Measurements from ENCODE around the gene NEMP2. TPM values are rescaled to one million over a fixed set of nuclear protein-coding genes. Genes with fewer than 3 reads are reported as not detected.

NEMP2 gene
- total and polyA plus RNA-seq, 5 experiments from 2014 or later: 10.0 to 23.4 (median 13.4) TPM

- H3K27ac Mint-ChIP-seq: no peak overlapping the region
- no peaks in the 10 kb centered on the region for H3K27me3 Mint-ChIP-seq
- H3K36me3 Mint-ChIP-seq: peaks cover 0 to 2% (median under 1%) of the 10 kb centered on the region in 3 donors
- no peaks in the 10 kb centered on the region for H3K9me3 Mint-ChIP-seq
- POLR2A ChIA-PET: interaction anchor here (1.0 to 2.4 kb wide), 2 partner anchors 16 to 143 kb away, joined by 3 to 8 read pairs; partner anchors contain the start of gene NEMP2
- peaks cover 6 to 11% (median 9%) of the 10 kb centered on the region in 4 donors for H3K4me1 Mint-ChIP-seq
- no peak overlapping the region for H3K4me3 Mint-ChIP-seq
- no peak for ATAC-seq
- DNase-seq: no peak
These were observed 15.6 kb upstream of the NEMP2 start for GRCh38 chr2:190550137-190550536.

- POLR2A ChIA-PET: no interaction called here
- no peak overlapping the region for H3K4me3 Mint-ChIP-seq
- H3K4me1 Mint-ChIP-seq: peaks cover 6 to 11% (median 9%) of the 10 kb centered on the region in 4 donors
- peaks cover 0 to 3% (median 2%) of the 10 kb centered on the region in 3 donors for H3K36me3 Mint-ChIP-seq
- peak overlapping the region in 1 of 10 donors; percentile 10 for H3K27ac Mint-ChIP-seq
- H3K9me3 Mint-ChIP-seq: peaks cover 0 to 6% (median 2%) of the 10 kb centered on the region in 9 donors
- H3K27me3 Mint-ChIP-seq: no peaks in the 10 kb centered on the region
- ATAC-seq (no peak), DNase-seq (no peak)
These were observed 13.4 kb upstream of the NEMP2 start for GRCh38 chr2:190547886-190548285.

- POLR2A ChIA-PET: interaction anchor here (1.0 kb wide), 1 partner anchor 12 kb away, joined by 3 read pairs; the partner anchor contains the start of gene NEMP2
- peaks cover 2 to 5% (median 4%) of the 10 kb centered on the region in 4 donors for H3K4me1 Mint-ChIP-seq
- no peak overlapping the region for H3K4me3 Mint-ChIP-seq
- H3K9me3 Mint-ChIP-seq: peaks cover 2 to 16% (median 13%) of the 10 kb centered on the region in 9 donors
- ATAC-seq (no peak), DNase-seq (no peak)
- no peak overlapping the region for H3K27ac Mint-ChIP-seq
- no peaks in the 10 kb centered on the region for H3K27me3 Mint-ChIP-seq
- peaks cover 2 to 14% (median 12%) of the 10 kb centered on the region in 3 donors for H3K36me3 Mint-ChIP-seq
These were observed 12.2 kb upstream of the NEMP2 start for GRCh38 chr2:190546734-190547133.

- peaks cover 9 to 22% (median 22%) of the 10 kb centered on the region in 3 donors for H3K36me3 Mint-ChIP-seq
These were observed 11.2 kb upstream of the NEMP2 start for GRCh38 chr2:190545555-190546385.

GRCh38 chr2:190545093-190545492, 10.6 kb upstream of the NEMP2 start:
- Mint-ChIP-seq H3K27ac (no peak overlapping the region), H3K9me3 (peaks cover 9 to 32% (median 29%) of the 10 kb centered on the region in 9 donors), H3K36me3 (peaks cover 10 to 29% (median 29%) of the 10 kb centered on the region in 3 donors), H3K4me1 (peaks cover 0 to 5% (median under 1%) of the 10 kb centered on the region in 4 donors), H3K27me3 (no peaks in the 10 kb centered on the region), H3K4me3 (no peak overlapping the region)
- no peak for ATAC-seq
- DNase-seq: no peak
- POLR2A ChIA-PET: interaction anchor here (0.6 to 1.6 kb wide), 2 partner anchors 11 to 29 kb away, joined by 3 to 4 read pairs; partner anchors contain the start of gene NEMP2

More at GRCh38 chr2:190545555-190546385, 11.2 kb upstream of the NEMP2 start:
- peak overlapping the region in 1 of 10 donors; percentile 51 for H3K27ac Mint-ChIP-seq
- POLR2A ChIA-PET: no interaction called here
- ATAC-seq (no peak), DNase-seq (no peak)
- H3K4me1 Mint-ChIP-seq: peaks cover 0 to 5% (median under 1%) of the 10 kb centered on the region in 4 donors
- H3K27me3 Mint-ChIP-seq: no peaks in the 10 kb centered on the region
- H3K4me3 Mint-ChIP-seq: no peak overlapping the region
- H3K9me3 Mint-ChIP-seq: peaks cover 6 to 25% (median 22%) of the 10 kb centered on the region in 9 donors

GRCh38 chr2:190540048-190540447, 5.5 kb upstream of the NEMP2 start:
- no peak for ATAC-seq
- Mint-ChIP-seq H3K4me1 (peaks cover 2 to 14% (median 10%) of the 10 kb centered on the region in 4 donors), H3K4me3 (no peak overlapping the region), H3K36me3 (peaks cover 13 to 53% (median 50%) of the 10 kb centered on the region in 3 donors), H3K9me3 (peaks cover 22 to 65% (median 55%) of the 10 kb centered on the region in 9 donors), H3K27me3 (no peaks in the 10 kb centered on the region), H3K27ac (no peak overlapping the region)
- no peak for DNase-seq
- POLR2A ChIA-PET: no interaction called here

GRCh38 chr2:190538201-190538600, 3.7 kb upstream of the NEMP2 start:
- ATAC-seq: no peak

GRCh38 chr2:190537765-190538164, 3.2 kb upstream of the NEMP2 start:
- DNase-seq (peak in 3 of 10 donors; percentile 29 to 47 (median 45)), ATAC-seq (no peak)
- POLR2A ChIA-PET: interaction anchor here (0.8 to 1.2 kb wide), 3 partner anchors 22 to 344 kb away, joined by 3 to 5 read pairs (median 3); no protein-coding TSS in a partner anchor
- H3K9me3 Mint-ChIP-seq: peaks cover 22 to 62% (median 50%) of the 10 kb centered on the region in 9 donors
- H3K36me3 Mint-ChIP-seq: peaks cover 13 to 51% (median 46%) of the 10 kb centered on the region in 3 donors
- peak overlapping the region in 9 of 10 donors; percentile 19 to 100 (median 50) for H3K27ac Mint-ChIP-seq
- H3K4me1 Mint-ChIP-seq: peaks cover 8 to 26% (median 24%) of the 10 kb centered on the region in 4 donors
- H3K27me3 Mint-ChIP-seq: no peaks in the 10 kb centered on the region
- H3K4me3 Mint-ChIP-seq: no peak overlapping the region

More at GRCh38 chr2:190538201-190538600, 3.7 kb upstream of the NEMP2 start:
- Mint-ChIP-seq H3K27ac (peak overlapping the region in 6 of 10 donors; percentile 19 to 87 (median 64)), H3K36me3 (peaks cover 13 to 53% (median 50%) of the 10 kb centered on the region in 3 donors), H3K9me3 (peaks cover 22 to 65% (median 55%) of the 10 kb centered on the region in 9 donors), H3K4me1 (peaks cover 8 to 22% (median 19%) of the 10 kb centered on the region in 4 donors), H3K4me3 (no peak overlapping the region), H3K27me3 (no peaks in the 10 kb centered on the region)
- POLR2A ChIA-PET: interaction anchor here (0.8 to 1.2 kb wide), 3 partner anchors 22 to 344 kb away, joined by 3 to 5 read pairs (median 3); no protein-coding TSS in a partner anchor
- no peak for DNase-seq

GRCh38 chr2:190535586-190535985, 1.1 kb upstream of the NEMP2 start:
- Mint-ChIP-seq H3K27ac (peak overlapping the region; percentile 35 to 100 (median 78)), H3K36me3 (peaks cover 3 to 32% (median 26%) of the 10 kb centered on the region in 3 donors), H3K9me3 (peaks cover 14 to 40% (median 29%) of the 10 kb centered on the region in 9 donors), H3K27me3 (no peaks in the 10 kb centered on the region), H3K4me3 (peak overlapping the region; percentile 23 to 96 (median 82)), H3K4me1 (peaks cover 10 to 47% (median 42%) of the 10 kb centered on the region in 4 donors)
- ATAC-seq: no peak
- no peak for DNase-seq
- POLR2A ChIA-PET: interaction anchor here (0.9 to 4.5 kb wide), 2 partner anchors 20 to 127 kb away, joined by 3 to 99 read pairs; partner anchors contain the start of gene MFSD6

- H3K36me3 Mint-ChIP-seq: peaks cover 3 to 27% (median 21%) of the 10 kb centered on the region in 3 donors
- H3K9me3 Mint-ChIP-seq: peaks cover 13 to 35% (median 24%) of the 10 kb centered on the region in 9 donors
- no peaks in the 10 kb centered on the region for H3K27me3 Mint-ChIP-seq
- H3K27ac Mint-ChIP-seq: peak overlapping the region in 9 of 10 donors; percentile 95 to 100 (median 98)
- DNase-seq (no peak), ATAC-seq (no peak)
- peaks cover 14 to 52% (median 47%) of the 10 kb centered on the region in 4 donors for H3K4me1 Mint-ChIP-seq
- peak overlapping the region; percentile 62 to 96 (median 92) for H3K4me3 Mint-ChIP-seq
- POLR2A ChIA-PET: interaction anchor here (0.6 to 4.7 kb wide), 10 partner anchors 12 to 175 kb away, joined by 3 to 99 read pairs (median 8); partner anchors contain the start of genes MFSD6 and NAB1
These were observed 558 bp upstream of the NEMP2 start for GRCh38 chr2:190535121-190535439.

GRCh38 chr2:190533968-190534309, 583 bp downstream of the NEMP2 start:
- peaks cover 23 to 64% (median 58%) of the 10 kb centered on the region in 4 donors for H3K4me1 Mint-ChIP-seq
- H3K9me3 Mint-ChIP-seq: peaks cover 6 to 24% (median 18%) of the 10 kb centered on the region in 9 donors
- POLR2A ChIA-PET: interaction anchor here (0.8 to 4.7 kb wide), 19 partner anchors 11 to 1144 kb away, joined by 3 to 99 read pairs (median 4); partner anchors contain the start of genes HIBCH, MFSD6, NAB1 and NABP1
- peak overlapping the region; percentile 98 to 100 (median 100) for H3K27ac Mint-ChIP-seq
- no peaks in the 10 kb centered on the region for H3K27me3 Mint-ChIP-seq
- DNase-seq (peak in 9 of 10 donors; percentile 23 to 82 (median 55)), ATAC-seq (peak; percentile 47 to 68)
- H3K36me3 Mint-ChIP-seq: peaks cover 3 to 17% (median 10%) of the 10 kb centered on the region in 3 donors
- H3K4me3 Mint-ChIP-seq: peak overlapping the region; percentile 92 to 99 (median 98)

All from naive thymus-derived CD8-positive, alpha-beta T cell (primary cell).